Activated T-cell treated with anti-CD3 and anti-CD28 coated beads, Interleukin-2, amount 50 U/mL, for 72 hours (primary cell): Measurements from ENCODE around the gene OR4N5. TPM values are rescaled to one million over a fixed set of nuclear protein-coding genes. Genes with fewer than 3 reads are reported as not detected.
"Not testable (repeated sequence)": the region's sequence is repeated elsewhere in the genome, so short reads cannot be mapped to it uniquely, and the experiment has no call there.

Experiments used
- ATAC-seq, 2 donors: fragments of 150-1000 bp; cut with Tn5 transposase; replicated peaks in 1 of 2; 2 replicates each; pipeline ENCODE4 v1.10.0; 2021; ENCODE audit warnings: moderate library complexity in 2 of 2, mild to moderate bottlenecking in 1 of 2
- DNase-seq, 2 donors: peaks; one replicate each; pipeline ENCODE4 v3.0.0; 2021 to 2022; ENCODE audit warnings: mixed read lengths in 1 of 2
- H3K27ac Mint-ChIP-seq: one replicate; pipeline ENCODE4 v1.8.0; 2022; ENCODE audit warnings: mild to moderate bottlenecking, moderate library complexity, mixed read lengths
- H3K27me3 Mint-ChIP-seq: one replicate; pipeline ENCODE4 v1.8.0; 2022; ENCODE audit warnings: low read depth, mixed read lengths
- H3K36me3 Mint-ChIP-seq, 2 donors: one replicate each; pipeline ENCODE4 v1.8.0; 2022; ENCODE audit warnings: mixed read lengths in 2 of 2, mild to moderate bottlenecking in 1 of 2; ENCODE audit not compliant: insufficient read depth in 2 of 2
- H3K4me1 Mint-ChIP-seq: one replicate; pipeline ENCODE4 v1.8.0; 2022; ENCODE audit warnings: low read depth, mixed read lengths
- H3K4me3 Mint-ChIP-seq, 2 donors: one replicate each; pipeline ENCODE4 v1.8.0; 2022; ENCODE audit warnings: mild to moderate bottlenecking in 2 of 2, mixed read lengths in 2 of 2, moderate library complexity in 2 of 2
- H3K9me3 Mint-ChIP-seq, 2 donors: one replicate each; pipeline ENCODE4 v1.8.0; 2022; ENCODE audit warnings: mixed read lengths in 2 of 2
- total RNA-seq, 2 donors: library from RNA; stranded (reverse); gene quantifications; one replicate each; pipeline ENCODE4 v1.2.3, GENCODE V29; 2022

Gene OR4N5
- total RNA-seq, 2 donors from 2014 or later = not detected

GRCh38 chr14:20174205-20174604, 35.6 kb downstream of the OR4N5 start:
- H3K36me3 Mint-ChIP-seq, ATAC-seq, H3K9me3 Mint-ChIP-seq, H3K27me3 Mint-ChIP-seq, DNase-seq, H3K27ac Mint-ChIP-seq, H3K4me1 Mint-ChIP-seq, H3K4me3 Mint-ChIP-seq: not testable (repeated sequence)

- H3K27ac Mint-ChIP-seq = no peak overlapping the region
- H3K4me1 Mint-ChIP-seq = no peaks in the 10 kb centered on the region
- no peaks in the 10 kb centered on the region for H3K27me3 Mint-ChIP-seq
- H3K36me3 Mint-ChIP-seq = no peaks in the 10 kb centered on the region
- H3K9me3 Mint-ChIP-seq = no peaks in the 10 kb centered on the region
- DNase-seq (no peak), ATAC-seq (no peak)
- H3K4me3 Mint-ChIP-seq = no peak overlapping the region
These were observed 37.7 kb downstream of the OR4N5 start for GRCh38 chr14:20176330-20176729.

DNA sequence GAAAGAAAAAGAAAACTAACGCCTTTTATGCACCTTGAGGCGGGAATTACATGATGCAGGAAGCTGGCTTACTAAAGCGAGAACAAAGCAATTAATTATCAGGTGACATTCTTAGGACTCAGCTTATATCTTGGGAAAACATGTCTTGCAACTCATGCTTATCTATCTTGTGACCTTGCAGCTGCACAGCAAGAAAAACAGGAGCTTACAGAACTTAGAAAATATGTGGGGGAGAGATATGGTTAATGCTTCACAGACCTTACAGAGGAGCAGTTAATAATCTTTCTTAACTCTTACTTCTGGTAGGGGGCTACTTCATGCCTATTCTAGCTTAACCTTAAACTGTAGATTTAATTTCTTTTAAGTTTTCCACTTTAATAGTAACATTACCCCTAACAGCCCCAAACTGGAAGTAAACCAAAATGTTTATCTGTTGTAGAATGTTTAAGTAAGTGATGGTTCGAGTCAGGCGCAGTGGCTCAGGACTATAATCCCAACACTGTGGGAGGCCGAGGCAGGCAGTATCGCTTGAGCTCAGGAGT, 38.9 kb downstream of the OR4N5 start:
- Mint-ChIP-seq H3K27me3 (no peaks in the 10 kb centered on the region), H3K27ac (no peak overlapping the region)

GRCh38 chr14:20179218-20179617, 40.6 kb downstream of the OR4N5 start:
- H3K27ac Mint-ChIP-seq = no peak overlapping the region
- H3K9me3 Mint-ChIP-seq = peaks cover 0 to 2% of the 10 kb centered on the region in 2 donors
- no peaks in the 10 kb centered on the region for H3K4me1 Mint-ChIP-seq
- H3K36me3 Mint-ChIP-seq = no peaks in the 10 kb centered on the region
- ATAC-seq (no peak), DNase-seq (no peak)
- H3K4me3 Mint-ChIP-seq = no peak overlapping the region
- H3K27me3 Mint-ChIP-seq = no peaks in the 10 kb centered on the region

More for the DNA sequence above, 38.9 kb downstream of the OR4N5 start:
- H3K4me3 Mint-ChIP-seq = no peak overlapping the region
- H3K36me3 Mint-ChIP-seq = no peaks in the 10 kb centered on the region
- H3K4me1 Mint-ChIP-seq = no peaks in the 10 kb centered on the region
- peaks cover 0 to 2% of the 10 kb centered on the region in 2 donors for H3K9me3 Mint-ChIP-seq
- DNase-seq (no peak), ATAC-seq (no peak)

DNA sequence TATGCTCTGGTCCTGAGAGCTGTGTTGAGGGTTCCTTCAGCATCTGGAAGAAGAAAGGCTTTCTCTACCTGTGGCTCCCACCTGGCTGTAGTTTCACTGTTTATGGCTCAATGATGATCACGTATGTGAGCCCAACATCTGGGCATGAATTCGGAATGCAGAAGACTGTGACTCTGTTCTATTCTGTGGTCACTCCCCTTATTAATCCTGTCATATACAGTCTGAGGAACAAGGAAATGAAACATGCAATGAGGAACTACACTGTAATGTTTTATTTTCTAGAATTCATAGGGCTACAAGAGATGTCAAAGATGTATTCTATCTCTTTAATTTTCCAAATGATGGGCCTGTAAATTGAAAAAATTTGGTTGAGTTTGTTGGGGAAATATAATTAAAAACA, 41.3 kb downstream of the OR4N5 start:
- DNase-seq (no peak), ATAC-seq (no peak)
- no peaks in the 10 kb centered on the region for H3K36me3 Mint-ChIP-seq
- no peaks in the 10 kb centered on the region for H3K4me1 Mint-ChIP-seq
- H3K9me3 Mint-ChIP-seq = peaks cover 0 to 2% of the 10 kb centered on the region in 2 donors
- no peaks in the 10 kb centered on the region for H3K27me3 Mint-ChIP-seq
- no peak overlapping the region for H3K27ac Mint-ChIP-seq
- H3K4me3 Mint-ChIP-seq = no peak overlapping the region

GRCh38 chr14:20180486-20180885, 41.9 kb downstream of the OR4N5 start:
- peaks cover 0 to 2% of the 10 kb centered on the region in 2 donors for H3K9me3 Mint-ChIP-seq
- H3K27ac Mint-ChIP-seq = no peak overlapping the region
- H3K4me1 Mint-ChIP-seq = no peaks in the 10 kb centered on the region
- no peaks in the 10 kb centered on the region for H3K27me3 Mint-ChIP-seq
- no peak overlapping the region for H3K4me3 Mint-ChIP-seq
- DNase-seq (no peak), ATAC-seq (no peak)
- no peaks in the 10 kb centered on the region for H3K36me3 Mint-ChIP-seq

DNA sequence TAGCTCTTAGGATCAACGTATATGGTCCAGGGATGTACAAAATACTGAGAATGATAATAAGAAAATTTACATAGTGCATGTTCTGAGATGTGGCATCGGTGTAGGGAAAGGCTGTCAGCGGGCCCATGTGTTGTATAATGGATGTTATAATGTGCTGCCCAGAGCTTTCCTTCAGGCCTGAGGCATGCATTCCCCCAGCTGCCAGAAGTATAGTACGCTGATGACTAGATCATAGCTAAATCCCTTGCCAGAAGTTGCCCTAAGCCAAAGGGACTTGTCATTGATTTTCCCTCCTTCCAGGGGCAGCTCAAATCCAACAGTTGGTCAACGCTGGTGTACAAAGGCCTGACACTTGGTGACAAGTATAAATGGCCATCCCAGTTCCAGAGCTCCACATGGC, 45.6 kb downstream of the OR4N5 start:
- Mint-ChIP-seq H3K4me3 (no peak overlapping the region), H3K36me3 (peaks cover 0 to 2% of the 10 kb centered on the region in 2 donors), H3K27me3 (peaks cover 7% of the 10 kb centered on the region), H3K27ac (no peak overlapping the region), H3K9me3 (peaks cover 2% of the 10 kb centered on the region in 2 donors), H3K4me1 (no peaks in the 10 kb centered on the region)
- ATAC-seq (no peak), DNase-seq (no peak)

DNA sequence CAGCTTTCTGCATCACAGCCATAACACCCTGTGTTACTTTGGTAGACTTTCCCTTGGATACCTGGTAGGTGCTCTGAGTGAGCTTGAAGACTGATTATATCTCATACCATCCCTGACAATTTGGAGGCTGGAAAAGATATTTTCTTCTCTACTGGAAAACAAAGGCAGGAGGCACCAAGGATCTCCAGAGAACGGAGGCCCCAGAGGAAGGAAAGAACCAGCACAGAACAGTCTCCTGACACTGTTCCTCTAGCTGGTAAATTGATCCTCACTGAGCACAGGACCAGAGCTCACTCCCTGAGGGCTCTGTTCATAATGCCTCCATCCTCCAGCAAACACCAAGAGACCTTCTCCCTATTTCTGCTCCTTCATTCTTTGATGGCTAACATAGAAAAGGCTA, 52.0 kb downstream of the OR4N5 start, which contains the start of gene OR11G2:
Gene OR11G2 (plus strand): TSS at position 301 of the 400 bp plus-strand sequence. CDS start 6,542 bp downstream, outside the sequence.
- ATAC-seq (no peak), DNase-seq (no peak)
- Mint-ChIP-seq H3K9me3 (peaks cover 0 to 2% of the 10 kb centered on the region in 2 donors), H3K4me1 (no peaks in the 10 kb centered on the region), H3K36me3 (peaks cover 0 to 2% of the 10 kb centered on the region in 2 donors), H3K27ac (no peak within 1 kb of the TSS), H3K27me3 (peaks cover 7% of the 10 kb centered on the region), H3K4me3 (no peak within 1 kb of the TSS)

GRCh38 chr14:20191396-20191795, 52.8 kb downstream of the OR4N5 start:
- Mint-ChIP-seq H3K9me3 (peaks cover 0 to 2% of the 10 kb centered on the region in 2 donors), H3K4me3 (no peak overlapping the region)

GRCh38 chr14:20194101-20194500, 55.5 kb downstream of the OR4N5 start:
- no peak for DNase-seq
- no peaks in the 10 kb centered on the region for H3K36me3 Mint-ChIP-seq
- H3K4me1 Mint-ChIP-seq = no peaks in the 10 kb centered on the region
- no peak overlapping the region for H3K4me3 Mint-ChIP-seq
- no peaks in the 10 kb centered on the region for H3K9me3 Mint-ChIP-seq
- peaks cover 7% of the 10 kb centered on the region for H3K27me3 Mint-ChIP-seq
- no peak for ATAC-seq
- no peak overlapping the region for H3K27ac Mint-ChIP-seq

More at GRCh38 chr14:20191396-20191795, 52.8 kb downstream of the OR4N5 start:
- no peak for DNase-seq
- no peak overlapping the region for H3K27ac Mint-ChIP-seq
- peaks cover 5% of the 10 kb centered on the region for H3K27me3 Mint-ChIP-seq
- H3K36me3 Mint-ChIP-seq = peaks cover 0 to 2% of the 10 kb centered on the region in 2 donors
- no peak for ATAC-seq
- H3K4me1 Mint-ChIP-seq = no peaks in the 10 kb centered on the region

Other genes with a start within 250 kb of the OR4N5 start
- gene OR4K5, start 218.2 kb upstream of the OR4N5 start, total RNA-seq = not detected
- not detected for gene OR4K1, start 207.9 kb upstream of the OR4N5 start, total RNA-seq
- gene OR4K15, start 163.2 kb upstream of the OR4N5 start, total RNA-seq = not detected
- not detected for gene OR4Q2, start 136.7 kb upstream of the OR4N5 start, total RNA-seq
- not detected for gene OR4K14, start 119.5 kb upstream of the OR4N5 start, total RNA-seq
- not detected for gene OR4K13, start 102.8 kb upstream of the OR4N5 start, total RNA-seq
- gene OR4L1, start 78.8 kb upstream of the OR4N5 start, total RNA-seq = not detected
- gene OR4K17, start 28.1 kb upstream of the OR4N5 start, total RNA-seq = not detected
- gene OR11G2, start 52.1 kb downstream of the OR4N5 start, total RNA-seq = not detected
- not detected for gene OR11H6, start 84.9 kb downstream of the OR4N5 start, total RNA-seq
- gene OR11H7, start 90.2 kb downstream of the OR4N5 start, total RNA-seq = not detected
- gene OR11H4, start 100.5 kb downstream of the OR4N5 start, total RNA-seq = not detected
- 10 to 100 TPM; 15.5 to 16.7 TPM for gene TTC5, start 167.1 kb downstream of the OR4N5 start, total RNA-seq
- 10 to 100 TPM; 73.4 to 89.9 TPM for gene CCNB1IP1, start 194.5 kb downstream of the OR4N5 start, total RNA-seq
- gene PARP2, start 204.8 kb downstream of the OR4N5 start, total RNA-seq = 10 to 100 TPM; 31.1 to 39.5 TPM